ENCODE results near the gene CDSN. TPM values are rescaled to one million over a fixed set of nuclear protein-coding genes. Genes with fewer than 3 reads are reported as not detected.

The CDSN gene
- total RNA-seq, 1 donor from 2014 or later = not detected

GRCh38 chr6:31125162-31125561 is 4.9 kb upstream of the CDSN start:
- no peak overlapping the region for H3K4me3 ChIP-seq (ENCODE audit: low read depth, low read length)
- DNase-seq (ENCODE audit: low read depth) = no peak
- TF ChIP-seq, protein P1, sequence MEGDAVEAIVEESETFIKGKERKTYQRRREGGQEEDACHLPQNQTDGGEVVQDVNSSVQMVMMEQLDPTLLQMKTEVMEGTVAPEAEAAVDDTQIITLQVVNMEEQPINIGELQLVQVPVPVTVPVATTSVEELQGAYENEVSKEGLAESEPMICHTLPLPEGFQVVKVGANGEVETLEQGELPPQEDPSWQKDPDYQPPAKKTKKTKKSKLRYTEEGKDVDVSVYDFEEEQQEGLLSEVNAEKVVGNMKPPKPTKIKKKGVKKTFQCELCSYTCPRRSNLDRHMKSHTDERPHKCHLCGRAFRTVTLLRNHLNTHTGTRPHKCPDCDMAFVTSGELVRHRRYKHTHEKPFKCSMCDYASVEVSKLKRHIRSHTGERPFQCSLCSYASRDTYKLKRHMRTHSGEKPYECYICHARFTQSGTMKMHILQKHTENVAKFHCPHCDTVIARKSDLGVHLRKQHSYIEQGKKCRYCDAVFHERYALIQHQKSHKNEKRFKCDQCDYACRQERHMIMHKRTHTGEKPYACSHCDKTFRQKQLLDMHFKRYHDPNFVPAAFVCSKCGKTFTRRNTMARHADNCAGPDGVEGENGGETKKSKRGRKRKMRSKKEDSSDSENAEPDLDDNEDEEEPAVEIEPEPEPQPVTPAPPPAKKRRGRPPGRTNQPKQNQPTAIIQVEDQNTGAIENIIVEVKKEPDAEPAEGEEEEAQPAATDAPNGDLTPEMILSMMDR (conservative IDR thresholded peaks at IDR 0.05; ENCODE audit: low read depth, low read length) = no peak

DNA sequence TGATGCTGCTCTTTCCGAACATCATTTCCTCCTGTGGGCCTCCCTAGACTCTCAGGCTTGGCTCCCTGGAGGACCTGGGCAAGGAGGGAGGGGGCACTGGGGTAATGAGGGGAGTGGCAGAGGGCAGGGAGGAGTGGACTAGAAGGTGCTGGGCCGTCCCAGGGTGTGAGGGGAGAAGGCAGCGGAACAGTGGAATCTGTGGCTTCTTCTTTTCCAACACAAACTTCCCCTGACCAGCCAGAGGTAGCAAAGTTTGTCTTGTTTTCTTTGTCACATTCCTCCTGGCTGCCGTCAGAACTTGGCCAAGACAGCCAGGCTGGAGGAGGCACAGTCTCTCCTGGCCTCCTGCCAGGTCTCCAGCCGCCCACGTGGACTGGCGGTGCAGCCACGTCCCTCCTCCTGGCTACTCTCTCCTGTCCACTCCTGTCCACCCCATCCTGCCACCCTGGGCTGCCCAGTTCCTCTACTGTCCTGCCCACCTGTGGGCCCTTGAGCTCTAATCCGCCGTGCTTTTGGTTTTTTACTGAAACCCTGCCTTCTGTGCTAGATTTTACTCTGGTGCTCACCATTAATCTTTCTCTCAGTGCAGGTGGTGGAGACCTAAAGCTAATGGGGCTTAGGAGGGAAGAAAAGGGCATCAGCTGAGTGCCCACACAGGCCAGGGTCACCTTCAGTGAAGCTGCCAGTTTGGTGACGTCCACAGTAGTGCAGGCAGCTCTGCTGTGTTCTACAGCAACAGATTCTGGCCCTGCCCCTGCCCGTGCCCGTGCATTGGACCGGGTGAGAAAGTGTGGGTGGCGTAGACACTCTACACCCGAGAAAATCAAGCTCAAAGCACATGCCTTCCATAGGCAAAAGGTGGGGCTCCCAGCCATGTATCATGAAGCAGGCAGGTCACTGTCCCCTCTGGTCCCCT is 2.8 kb upstream of the CDSN start:
- no peak overlapping the region for H3K4me3 ChIP-seq (ENCODE audit: low read depth, low read length)
- DNase-seq (ENCODE audit: low read depth) = no peak
- TF ChIP-seq, protein P1 (conservative IDR thresholded peaks at IDR 0.05; ENCODE audit: low read depth, low read length) = no peak

- H3K4me3 ChIP-seq (ENCODE audit: low read depth, low read length) = no peak overlapping the region
- TF ChIP-seq, protein P1 (conservative IDR thresholded peaks at IDR 0.05; ENCODE audit: low read depth, low read length) = no peak
- no peak for DNase-seq (ENCODE audit: low read depth)
Observed at GRCh38 chr6:31121131-31121790, 1.0 kb upstream of the CDSN start.

- DNase-seq (ENCODE audit: low read depth) = no peak
- no peak overlapping the region for H3K4me3 ChIP-seq (ENCODE audit: low read depth, low read length)
- TF ChIP-seq, protein P1 (conservative IDR thresholded peaks at IDR 0.05; ENCODE audit: low read depth, low read length) = no peak
Observed at GRCh38 chr6:31118178-31118577, 2.1 kb downstream of the CDSN start.

GRCh38 chr6:31116661-31117385 is 3.4 kb downstream of the CDSN start:
- TF ChIP-seq, protein P1 (conservative IDR thresholded peaks at IDR 0.05; ENCODE audit: low read depth, low read length) = no peak
- H3K4me3 ChIP-seq (ENCODE audit: low read depth, low read length) = no peak overlapping the region
- DNase-seq (ENCODE audit: low read depth) = no peak

- no peak for DNase-seq (ENCODE audit: low read depth)
- TF ChIP-seq, protein P1 (conservative IDR thresholded peaks at IDR 0.05; ENCODE audit: low read depth, low read length) = no peak
- H3K4me3 ChIP-seq (ENCODE audit: low read depth, low read length) = peak overlapping the region; percentile 61
Observed at GRCh38 chr6:31115941-31116560, 4.2 kb downstream of the CDSN start.

Measured in epithelial cell of proximal tubule (primary cell).